GM19452 (cell line): ENCODE data around the gene TNNI2.

Experiments
- ATAC-seq: cut with Tn5 transposase; IDR thresholded peaks from one replicate; pipeline ENCODE4 v1.9.1; 2021; ENCODE audit not compliant: unreplicated experiment

Gene TNNI2

DNA sequence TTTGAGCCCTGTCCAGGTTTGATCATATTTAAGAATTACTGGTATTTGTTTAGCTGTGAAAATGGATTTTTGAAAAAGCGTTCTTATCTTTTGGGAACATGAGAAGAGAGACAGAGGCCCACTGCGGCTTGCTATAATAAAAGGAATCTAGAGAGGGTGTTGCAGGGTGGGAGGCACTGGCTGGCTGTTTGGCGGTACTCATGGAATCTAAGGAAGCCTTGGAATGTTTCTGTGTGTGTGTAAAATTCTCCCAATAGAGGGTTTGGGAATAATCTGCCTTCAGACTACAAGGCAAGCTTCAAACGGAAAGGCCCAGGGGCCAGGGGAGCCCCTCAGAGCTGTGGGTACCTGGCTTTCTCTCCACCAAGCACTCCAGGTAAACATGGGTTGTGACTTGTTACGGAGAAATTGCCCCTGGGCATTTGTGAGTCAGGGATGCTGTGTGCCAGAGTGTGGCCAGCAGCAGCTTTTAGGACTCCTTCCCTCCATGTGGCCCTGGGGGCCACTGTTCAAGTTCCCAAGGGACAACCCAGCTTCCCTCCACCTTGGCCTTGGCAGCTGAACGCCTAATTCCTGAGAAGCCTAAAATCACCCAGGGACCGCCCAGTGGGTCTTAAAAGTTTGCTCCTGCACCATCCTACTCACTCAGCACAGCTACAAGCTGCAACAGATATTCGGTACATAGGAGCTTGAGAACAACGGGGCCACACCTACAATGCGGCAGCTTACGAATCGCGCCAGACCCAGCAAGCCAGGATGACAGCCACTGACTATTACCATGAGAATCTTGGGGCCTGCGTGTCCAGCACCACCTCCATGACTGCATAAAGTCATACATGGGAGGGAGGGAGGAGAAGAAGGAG, 18.1 kb upstream of the TNNI2 start:
- ATAC-seq = no peak

DNA sequence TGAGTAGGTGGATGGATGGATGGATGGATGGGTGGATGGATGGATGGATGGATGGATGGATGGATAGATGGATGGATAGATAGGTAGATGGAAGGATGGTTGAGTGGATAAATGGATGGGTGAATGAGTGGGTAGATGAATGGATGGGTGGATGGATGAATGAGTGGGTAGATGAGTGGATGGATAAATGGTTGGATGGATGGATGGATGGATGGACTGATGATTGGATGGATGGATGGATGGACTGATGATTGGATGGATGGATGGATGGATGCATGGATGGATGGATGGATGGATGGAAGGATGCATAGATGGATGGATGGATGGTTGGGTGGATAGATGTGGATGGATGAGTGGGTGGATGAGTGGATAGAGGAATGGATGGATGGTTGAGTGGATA, 17.2 kb upstream of the TNNI2 start:
- ATAC-seq = no peak

DNA sequence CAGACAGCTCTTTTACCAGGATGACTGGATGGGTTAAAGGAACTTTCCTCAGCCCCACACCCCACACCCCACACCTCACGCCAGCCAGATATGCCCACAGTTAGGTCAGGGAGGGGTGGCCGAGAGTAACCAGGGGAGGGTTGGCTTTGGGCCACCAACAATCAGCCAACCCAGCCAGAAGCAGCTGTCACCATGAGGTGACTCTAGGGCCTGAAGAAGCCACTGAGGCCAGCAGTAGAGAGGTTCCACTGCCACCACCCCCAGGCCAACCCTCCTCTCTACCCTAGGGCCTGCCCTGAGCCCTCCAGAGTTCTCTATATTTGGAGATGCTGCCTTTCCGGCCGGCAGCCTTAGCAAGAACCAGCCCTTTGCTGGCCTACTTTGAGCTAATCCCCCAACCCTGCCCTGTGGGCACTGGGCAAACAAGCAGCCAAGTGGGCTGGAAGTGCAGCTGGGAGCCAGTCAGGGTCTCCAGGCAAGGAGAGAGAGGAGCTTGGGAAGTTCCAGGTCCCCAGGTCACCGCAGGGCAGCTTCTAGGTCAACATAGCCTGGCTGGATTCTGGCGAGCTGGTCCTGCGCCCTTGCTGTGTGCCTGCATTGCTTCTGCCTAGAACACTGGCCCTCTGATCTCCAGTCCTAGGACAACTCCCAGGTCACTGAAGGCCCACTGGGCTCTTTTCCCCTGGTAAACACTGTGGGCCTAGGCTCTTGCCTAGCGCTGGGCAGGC, 16.0 kb upstream of the TNNI2 start:
- no peak for ATAC-seq

DNA sequence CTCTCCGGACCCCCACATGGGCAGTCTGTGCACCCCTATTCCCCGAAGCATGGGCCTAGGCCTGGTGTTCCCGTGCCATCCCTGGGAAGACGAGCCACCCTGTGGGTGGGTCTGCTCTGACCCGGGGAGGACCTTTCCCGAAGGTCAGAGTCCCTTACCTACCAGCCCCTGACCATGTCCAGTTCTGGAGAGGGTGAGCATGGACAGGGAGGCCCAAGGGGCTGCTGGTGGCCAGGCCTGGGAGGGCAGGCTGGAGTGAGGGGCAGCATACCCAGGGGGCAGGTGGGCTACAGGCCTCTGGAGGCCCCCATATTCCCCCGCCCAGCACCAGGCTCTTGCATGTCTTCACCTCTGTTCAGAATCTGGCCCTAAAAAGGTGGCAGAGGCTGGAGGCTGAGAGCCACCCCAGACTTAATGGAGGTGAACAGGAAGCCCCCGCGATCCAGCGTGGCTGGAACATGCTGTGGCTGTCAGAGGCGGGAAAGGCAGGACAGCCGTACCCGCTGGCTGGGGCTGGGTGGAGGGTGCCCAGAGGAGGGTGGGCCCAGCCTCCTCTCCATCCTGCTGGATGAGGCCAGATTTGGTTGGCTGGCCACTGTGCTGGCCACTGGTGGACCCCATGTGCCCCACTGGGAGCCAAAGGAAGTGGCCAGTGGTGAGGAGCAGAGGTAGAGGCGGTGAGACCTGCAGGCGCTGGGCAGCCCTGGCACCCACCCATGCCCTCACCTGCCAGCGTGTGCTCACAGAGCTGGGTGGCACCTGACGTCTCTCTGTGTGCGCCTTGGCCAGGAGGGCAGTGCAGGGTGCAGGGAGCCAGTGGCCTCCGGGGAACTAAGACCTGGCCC, 15.2 kb upstream of the TNNI2 start:
- no peak for ATAC-seq

DNA sequence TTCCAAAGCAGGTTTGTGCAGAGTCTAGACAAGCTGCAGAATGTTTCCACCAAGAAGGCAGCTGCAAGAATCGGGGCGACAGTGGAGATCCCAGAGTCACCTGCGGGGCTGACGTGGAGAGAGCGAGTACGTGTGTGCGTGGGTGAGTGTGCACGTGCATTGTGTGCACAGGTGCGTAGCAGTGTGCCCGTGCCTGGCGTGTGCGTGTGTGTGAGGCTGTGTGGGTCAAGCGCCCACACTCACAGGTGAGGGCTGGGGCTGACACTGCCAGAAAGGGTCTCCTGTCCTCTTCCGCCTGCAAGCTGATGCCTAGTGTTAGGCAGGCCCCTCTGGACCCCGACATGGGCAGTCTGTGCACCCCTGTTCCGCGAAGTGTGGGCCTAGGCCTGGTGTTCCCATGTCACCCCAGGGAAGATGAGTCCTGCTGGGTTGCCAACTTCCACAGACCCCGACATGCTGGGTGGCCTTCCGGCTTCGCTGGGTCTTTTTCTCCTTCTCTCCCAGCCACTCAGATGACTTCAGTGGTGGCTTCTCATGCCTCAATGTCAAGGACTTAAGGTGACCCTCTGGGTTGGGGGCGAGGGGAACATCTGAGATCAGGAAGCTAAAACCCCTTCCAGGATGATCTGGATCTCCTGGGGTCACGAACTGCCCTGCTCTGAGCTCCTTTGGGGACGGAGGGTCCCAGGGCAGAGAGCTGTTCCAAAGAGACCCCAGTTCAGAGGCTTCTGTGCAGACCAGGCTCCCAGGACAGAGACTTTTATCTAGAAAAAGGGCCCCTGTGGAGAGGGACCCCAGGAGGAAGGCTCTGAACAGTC, 14.4 kb upstream of the TNNI2 start:
- no peak for ATAC-seq

DNA sequence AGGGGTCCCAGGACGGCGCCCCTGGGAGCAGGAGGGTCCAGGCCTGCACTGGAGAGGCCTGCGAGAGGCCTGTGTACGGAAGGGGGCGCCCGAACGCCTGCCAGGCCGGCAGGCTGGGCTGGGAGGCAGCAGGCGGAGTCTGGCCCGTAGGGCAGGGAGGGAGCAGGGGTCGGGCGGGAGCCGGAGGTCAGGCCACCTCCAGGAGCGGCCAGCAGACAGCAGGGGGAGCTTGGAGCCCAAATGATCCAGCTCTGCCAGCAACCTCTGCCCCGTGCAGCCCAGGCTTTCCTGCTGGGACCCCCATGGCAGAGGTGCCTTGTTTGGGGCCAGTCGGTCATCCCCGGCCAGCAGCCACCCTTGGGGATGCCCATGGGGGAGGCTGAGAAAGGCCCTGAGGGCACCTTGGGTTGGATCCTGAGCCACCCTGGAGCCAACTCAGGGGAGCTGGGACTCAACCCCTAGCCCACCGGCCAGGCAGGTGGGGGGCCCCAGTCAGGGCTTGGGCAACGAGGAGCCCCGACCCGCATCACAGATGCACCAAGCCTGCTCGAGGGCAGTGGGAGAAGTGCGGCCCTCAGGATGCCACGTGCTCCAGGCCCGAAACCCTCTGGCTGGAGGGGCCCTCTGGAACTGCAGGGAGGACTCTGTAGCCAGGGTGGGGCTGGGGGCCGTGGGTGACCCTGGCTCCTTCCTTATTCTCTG, 13.6 kb upstream of the TNNI2 start:
- ATAC-seq = no peak

DNA sequence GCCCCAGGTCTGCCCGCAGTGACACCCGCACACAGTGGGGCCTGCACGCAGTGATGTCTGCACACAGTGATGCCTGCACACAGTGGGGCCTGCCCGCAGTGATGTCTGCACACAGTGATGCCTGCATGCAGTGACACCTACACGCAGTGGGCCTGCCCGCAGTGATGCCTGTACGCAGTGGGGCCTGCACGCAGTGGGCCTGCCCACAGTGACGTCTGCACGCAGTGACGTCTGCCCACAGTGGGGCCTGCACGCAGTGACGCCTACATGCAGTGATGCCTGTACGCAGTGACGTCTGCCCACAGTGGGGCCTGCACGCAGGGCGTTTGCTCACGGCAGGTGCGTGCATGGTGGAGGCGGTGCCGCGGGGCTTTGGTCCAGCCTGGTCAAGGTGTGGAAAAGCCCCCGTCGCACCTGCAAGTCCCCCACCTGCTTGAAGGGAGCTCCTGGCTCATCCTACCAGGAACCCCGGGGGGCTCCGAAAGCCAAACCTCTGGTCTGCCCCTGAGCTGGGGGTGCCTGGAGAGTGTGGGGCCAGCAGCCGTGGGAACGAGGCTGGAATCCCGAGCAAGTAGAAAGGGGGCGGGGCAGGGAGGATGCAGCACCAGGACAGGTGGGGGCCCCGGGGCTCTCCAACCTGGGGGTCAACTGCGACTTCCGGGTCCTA, 12.9 kb upstream of the TNNI2 start:
- no peak for ATAC-seq

DNA sequence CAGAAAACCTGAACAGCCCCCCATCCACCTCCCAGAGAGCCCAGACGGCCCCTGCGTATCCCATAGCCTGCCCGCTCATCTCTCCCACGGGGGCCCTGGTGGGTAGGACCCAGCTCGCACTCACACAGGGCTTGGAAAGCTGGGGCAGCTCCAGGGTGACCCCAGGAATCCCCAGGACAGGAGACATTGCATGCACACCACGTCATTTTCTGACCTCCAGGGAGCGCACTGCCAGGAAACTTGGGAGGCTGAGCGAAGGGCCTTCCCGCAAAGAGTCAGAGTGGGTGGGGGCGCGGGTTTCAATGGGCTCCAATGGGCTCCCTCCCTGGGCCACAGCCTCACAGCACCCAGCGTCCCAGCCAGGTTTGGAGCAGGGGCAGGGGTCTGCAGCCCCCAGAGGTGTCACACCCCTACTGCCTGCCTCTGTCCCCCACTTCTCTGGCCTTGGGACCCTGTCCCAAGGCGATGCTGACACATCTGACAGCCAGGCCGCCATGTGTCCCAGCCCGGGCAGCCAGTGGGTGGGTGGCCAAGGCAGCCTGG, 12.2 kb upstream of the TNNI2 start:
- ATAC-seq = no peak

DNA sequence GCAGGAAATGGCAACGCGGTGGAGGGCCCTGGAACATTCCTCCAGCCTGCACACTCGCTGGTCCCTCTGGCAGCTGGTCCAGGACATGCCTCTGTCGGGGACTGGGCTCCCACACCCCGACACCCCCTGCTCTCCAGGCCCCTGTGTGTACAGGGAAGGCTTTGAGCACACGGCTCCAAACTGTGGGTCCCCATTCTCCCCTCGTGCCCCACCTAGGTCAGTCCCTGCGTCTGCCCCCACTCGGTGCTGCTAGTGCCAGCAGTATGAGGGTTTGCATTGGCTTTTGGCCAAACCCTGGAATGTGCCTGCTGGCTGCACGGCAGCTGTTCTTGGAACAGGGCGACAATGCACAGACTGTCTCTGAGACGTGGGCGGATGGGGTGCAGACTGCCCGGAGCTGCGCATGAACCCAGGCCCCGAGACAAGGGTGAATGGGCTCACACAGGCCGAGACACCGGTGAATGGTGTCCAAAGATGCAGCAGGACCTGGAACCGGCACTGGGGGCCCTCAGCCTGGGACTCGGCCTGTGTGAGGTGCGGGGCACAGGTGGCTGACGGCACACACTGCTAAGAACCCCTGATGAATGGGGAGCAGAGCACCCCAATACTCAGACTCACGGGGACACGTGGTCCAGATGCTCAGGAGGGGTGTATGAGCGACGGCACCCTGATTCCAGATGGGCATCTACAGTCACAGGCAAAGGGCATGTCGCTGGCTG, 11.5 kb upstream of the TNNI2 start:
- no peak for ATAC-seq

DNA sequence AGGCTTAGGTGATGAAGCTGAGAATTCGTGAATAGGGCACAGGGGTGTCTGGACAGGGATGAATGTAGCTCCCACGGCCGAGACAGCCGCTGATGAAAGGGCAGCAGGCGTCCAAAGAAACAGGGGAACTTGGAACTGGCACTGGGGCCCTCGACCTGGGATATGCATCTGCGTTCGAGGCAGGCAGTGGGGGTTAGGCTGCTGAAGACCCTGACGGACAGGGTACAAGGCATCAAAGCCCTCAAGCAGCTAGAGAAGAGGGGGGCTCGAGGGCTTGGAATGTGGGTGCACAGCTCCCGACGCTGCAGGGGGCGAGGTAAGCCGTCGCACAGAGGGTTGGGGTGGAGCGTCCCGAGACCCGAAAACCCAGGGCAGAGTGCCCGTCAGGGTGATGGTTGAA, 10.8 kb upstream of the TNNI2 start:
- ATAC-seq = no peak

DNA sequence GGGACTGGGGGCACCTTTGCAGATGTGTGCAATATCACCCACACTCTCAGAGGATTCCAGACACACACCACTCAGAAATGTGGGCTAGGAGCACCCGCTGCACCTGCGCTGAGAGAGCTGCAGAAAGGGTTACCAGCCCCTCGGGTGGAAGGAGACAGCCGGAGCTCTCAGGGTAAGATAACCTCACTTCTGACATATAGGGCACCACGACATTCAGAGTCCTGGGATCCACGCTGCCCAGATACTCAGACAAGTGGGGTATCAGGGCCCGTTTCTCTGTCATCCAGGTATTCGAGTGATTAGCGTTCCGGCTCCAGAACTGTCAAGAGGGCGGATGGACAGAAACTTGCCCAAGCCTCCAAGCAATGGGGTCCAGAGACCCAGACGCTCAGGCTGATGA, 10.2 kb upstream of the TNNI2 start:
- ATAC-seq = no peak

DNA sequence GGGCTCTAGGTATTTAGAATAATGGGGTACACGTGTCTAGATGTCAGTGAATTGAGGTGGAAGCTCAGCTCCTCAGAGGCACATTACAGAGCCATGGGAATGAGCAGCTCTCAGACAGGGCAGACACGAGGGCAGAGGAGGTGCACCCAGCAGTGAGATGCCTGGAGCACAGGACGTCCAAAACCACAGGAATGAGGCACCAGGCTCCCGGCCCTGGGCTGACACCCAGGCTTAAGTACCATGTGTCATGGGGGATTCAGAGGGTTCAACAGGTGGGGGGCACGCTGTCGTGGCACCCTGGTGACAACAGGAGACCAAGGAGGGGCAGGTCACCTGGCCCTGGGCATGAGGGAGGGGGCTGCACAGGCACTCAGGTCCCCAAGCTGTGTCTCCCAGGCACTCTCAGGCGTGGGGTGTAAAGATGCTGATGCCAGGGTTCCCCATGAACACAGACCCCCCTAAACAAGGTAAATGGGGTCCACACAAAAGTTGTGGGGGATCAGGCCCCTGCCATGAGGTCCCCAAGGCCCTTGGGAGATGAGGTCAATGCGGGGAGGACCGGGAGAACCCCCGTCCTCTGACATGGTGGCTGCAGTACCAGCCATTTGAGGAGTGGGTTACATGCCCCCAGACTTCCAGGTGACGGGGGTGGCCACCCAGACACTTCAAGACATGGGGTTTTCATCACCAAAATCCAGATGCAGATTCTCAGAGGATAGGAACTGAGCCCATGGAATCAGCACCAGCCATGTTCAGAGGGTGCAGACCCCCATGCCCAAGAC, 9.6 kb upstream of the TNNI2 start:
- ATAC-seq = no peak

DNA sequence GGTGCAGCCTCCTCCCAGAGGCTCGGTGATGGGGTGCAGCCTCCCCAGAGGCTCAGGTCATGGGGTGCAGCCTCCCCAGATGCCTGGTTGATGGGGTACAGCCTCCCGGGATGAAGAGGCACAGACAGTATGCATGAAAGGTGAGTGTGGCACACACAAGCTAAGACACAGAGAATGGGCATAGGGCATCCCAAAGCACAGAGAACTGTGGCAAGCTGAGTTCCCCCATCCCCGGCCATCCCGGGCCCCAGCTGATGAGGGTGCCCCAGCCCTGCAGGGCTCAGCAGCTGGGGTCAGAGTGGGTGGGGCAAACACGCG, 8.8 kb upstream of the TNNI2 start:
- no peak for ATAC-seq

DNA sequence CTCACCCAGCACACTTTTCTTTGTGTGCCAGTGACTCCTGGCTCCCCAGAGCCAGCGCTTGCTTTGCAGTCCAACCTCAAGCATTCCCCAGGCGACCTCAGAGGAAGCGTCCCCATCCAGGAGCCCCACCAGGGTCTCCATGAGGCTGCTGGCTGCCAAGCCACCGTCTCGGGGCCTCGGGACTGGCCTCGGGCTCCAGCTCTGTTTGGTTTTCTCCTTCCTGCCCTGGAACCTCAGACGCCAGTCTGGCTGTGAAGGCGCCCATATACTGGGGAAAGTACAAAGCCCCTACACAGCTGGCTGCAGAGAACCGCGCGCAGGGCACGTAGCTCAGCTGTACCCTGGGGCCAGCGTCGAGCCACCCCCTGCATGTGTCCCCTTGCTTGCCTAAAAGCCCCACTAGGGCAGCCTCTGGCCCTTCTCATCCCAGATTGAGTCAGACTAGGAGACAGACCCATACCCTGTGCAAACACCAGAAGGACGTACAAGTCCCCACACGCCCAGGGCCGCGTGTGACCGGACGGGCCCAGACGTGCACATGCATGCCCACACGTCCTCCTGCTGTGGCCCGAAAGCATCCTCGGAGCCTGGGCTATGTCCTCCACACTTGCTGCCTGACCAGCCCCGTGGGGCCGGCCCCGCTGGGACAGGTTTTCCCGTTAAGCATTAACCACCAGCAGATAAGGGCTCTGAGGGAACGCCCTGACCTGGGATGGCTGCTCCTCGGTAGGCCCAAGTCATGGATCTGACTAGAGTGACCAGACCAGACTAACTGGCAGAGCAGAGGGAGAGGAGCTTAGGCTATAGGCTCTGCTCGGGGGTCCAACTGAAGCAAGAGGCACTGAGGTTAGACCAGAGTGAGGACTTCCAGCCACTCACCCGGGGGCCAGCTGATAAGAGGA, 8.2 kb upstream of the TNNI2 start:
- ATAC-seq = no peak

DNA sequence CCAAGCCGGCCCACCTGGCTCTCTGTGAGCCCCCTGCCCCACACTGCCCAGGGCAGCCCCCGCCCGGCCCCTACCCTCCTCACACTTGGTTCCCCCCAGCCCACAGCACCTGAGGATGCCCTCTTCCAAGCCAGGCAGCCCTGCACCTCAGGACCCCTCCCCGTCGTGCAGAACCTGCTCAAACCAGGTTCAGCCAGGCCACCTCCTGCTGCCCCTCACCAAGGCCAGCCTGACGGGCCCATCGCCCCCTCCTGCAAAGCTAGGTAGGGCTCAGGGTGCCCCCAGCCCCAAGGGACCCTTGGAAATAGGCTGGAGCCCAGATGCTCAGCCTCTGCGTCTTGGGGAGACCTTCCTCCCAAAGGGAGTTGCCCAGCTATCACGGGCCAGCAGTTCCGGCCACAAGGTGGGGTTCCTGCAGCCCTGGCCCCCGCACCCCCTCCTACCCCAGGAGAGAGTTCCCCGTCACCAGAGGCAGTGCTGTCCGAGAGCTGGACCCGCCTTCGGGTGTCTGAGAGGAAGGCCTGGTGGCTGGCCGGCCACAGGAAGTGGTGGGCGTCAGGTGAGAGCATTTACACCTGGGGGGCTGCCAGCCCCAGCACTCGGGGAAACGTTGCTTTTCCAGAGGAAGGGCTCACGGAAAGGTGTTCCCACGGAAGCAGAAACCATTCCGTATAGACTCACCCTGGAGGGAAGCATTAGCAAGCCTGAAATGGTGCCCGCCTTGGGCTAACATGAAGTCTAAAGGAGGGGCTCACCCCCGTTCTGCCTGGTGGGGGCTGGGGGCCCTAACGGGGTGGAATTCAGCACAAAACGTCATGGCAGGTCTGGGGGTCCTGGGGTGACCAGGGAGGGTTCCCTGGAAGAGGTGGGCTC, 7.2 kb upstream of the TNNI2 start:
- ATAC-seq = no peak
